Measurements from ENCODE around the gene MPHOSPH10. TPM values are rescaled to one million over a fixed set of nuclear protein-coding genes. Genes with fewer than 3 reads are reported as not detected.

MPHOSPH10 gene
- total and polyA plus RNA-seq, 2 of the 13 experiments (the other 11 are each of a cell fraction or from before 2014, with no cell fraction given): 37.8 to 137 TPM

DNA sequence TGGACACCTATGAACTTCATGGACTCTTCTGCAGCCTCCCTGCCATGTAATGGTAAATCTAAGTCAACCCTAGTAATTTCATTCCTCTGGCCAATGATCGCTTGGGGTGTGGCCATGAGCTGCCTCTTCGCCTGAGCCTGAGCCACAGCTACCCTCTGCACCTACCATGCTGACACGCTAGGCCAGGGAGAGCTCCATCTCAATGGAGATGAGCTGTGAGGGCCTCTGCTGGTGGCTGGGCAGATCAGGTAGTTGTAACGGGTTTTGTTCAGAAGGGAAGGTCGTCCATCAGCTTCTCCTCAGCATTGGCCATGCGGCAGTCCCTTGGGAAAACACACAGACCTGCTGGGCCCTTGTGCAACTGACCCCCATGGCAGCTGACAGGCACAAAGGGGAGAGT lies 24.4 kb downstream of the MPHOSPH10 start (continued):
- no peak for TF ChIP-seq PTBP1 (IDR thresholded peaks at IDR 0.05; ENCODE audit: low read depth, low read length, poor library complexity, severe bottlenecking)
- peak; percentile 37; the same call in 1 of the 2 replicates for TF ChIP-seq ZMYM4 (CRISPR knock-in tag; IDR thresholded peaks at IDR 0.05)
- no peak for TF ChIP-seq ZNF549 (CRISPR knock-in tag; IDR thresholded peaks at IDR 0.05)
- peak; percentile 41; the same call in 1 of the 2 replicates for TF ChIP-seq SALL1 (CRISPR knock-in tag; IDR thresholded peaks at IDR 0.05)
- 0 out of 2 replicates have a peak, but pooled peaks have one; percentile 23 for TF ChIP-seq HIVEP1 (CRISPR knock-in tag; IDR thresholded peaks at IDR 0.05)
- TF ChIP-seq SMC3 (IDR thresholded peaks at IDR 0.05; ENCODE audit: low read length): peak; percentile 74
- TF ChIP-seq FOSL2 (CRISPR knock-in tag; IDR thresholded peaks at IDR 0.05): peak; percentile 30; the same call in 1 of the 2 replicates
- 0 out of 2 replicates have a peak, but pooled peaks have one; percentile 28 for TF ChIP-seq IRF2 (CRISPR knock-in tag; IDR thresholded peaks at IDR 0.05)
- 0 out of 2 replicates have a peak, but pooled peaks have one; percentile 16 for TF ChIP-seq FOXO1 (CRISPR knock-in tag; IDR thresholded peaks at IDR 0.05)
- peak; percentile 44 to 56; a peak in 1 of 4 replicates for TF ChIP-seq HMGXB4 (CRISPR knock-in tag; IDR thresholded peaks at IDR 0.05; ENCODE audit: borderline replicate concordance in 1 of 2, low read depth in 1 of 2)
- no peak for TF ChIP-seq KAT2B (IDR thresholded peaks at IDR 0.05; ENCODE audit: borderline replicate concordance, low read depth, low read length)
- TF ChIP-seq, protein P1, sequence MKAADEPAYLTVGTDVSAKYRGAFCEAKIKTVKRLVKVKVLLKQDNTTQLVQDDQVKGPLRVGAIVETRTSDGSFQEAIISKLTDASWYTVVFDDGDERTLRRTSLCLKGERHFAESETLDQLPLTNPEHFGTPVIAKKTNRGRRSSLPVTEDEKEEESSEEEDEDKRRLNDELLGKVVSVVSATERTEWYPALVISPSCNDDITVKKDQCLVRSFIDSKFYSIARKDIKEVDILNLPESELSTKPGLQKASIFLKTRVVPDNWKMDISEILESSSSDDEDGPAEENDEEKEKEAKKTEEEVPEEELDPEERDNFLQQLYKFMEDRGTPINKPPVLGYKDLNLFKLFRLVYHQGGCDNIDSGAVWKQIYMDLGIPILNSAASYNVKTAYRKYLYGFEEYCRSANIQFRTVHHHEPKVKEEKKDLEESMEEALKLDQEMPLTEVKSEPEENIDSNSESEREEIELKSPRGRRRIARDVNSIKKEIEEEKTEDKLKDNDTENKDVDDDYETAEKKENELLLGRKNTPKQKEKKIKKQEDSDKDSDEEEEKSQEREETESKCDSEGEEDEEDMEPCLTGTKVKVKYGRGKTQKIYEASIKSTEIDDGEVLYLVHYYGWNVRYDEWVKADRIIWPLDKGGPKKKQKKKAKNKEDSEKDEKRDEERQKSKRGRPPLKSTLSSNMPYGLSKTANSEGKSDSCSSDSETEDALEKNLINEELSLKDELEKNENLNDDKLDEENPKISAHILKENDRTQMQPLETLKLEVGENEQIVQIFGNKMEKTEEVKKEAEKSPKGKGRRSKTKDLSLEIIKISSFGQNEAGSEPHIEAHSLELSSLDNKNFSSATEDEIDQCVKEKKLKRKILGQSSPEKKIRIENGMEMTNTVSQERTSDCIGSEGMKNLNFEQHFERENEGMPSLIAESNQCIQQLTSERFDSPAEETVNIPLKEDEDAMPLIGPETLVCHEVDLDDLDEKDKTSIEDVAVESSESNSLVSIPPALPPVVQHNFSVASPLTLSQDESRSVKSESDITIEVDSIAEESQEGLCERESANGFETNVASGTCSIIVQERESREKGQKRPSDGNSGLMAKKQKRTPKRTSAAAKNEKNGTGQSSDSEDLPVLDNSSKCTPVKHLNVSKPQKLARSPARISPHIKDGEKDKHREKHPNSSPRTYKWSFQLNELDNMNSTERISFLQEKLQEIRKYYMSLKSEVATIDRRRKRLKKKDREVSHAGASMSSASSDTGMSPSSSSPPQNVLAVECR (CRISPR knock-in tag; IDR thresholded peaks at IDR 0.05; ENCODE audit: borderline replicate concordance): peak; percentile 22; the same call in 1 of the 2 replicates
- TF ChIP-seq, protein P2, sequence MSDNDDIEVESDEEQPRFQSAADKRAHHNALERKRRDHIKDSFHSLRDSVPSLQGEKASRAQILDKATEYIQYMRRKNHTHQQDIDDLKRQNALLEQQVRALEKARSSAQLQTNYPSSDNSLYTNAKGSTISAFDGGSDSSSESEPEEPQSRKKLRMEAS (IDR thresholded peaks at IDR 0.05): 0 out of 2 replicates have a peak, but pooled peaks have one; percentile 17
- TF ChIP-seq STAT5B (CRISPR knock-in tag; IDR thresholded peaks at IDR 0.05): no peak
- peak; percentile 43; the same call in 1 of the 2 replicates for TF ChIP-seq ZNF614 (CRISPR knock-in tag; IDR thresholded peaks at IDR 0.05; ENCODE audit: borderline replicate concordance)
- no peak for TF ChIP-seq ZNF234 (CRISPR knock-in tag; conservative IDR thresholded peaks at IDR 0.05)
- peak; percentile 59 for TF ChIP-seq YY1 (IDR thresholded peaks at IDR 0.05; ENCODE audit: insufficient read depth, insufficient replicate concordance, low read depth, low read length)
- no peak for TF ChIP-seq PREB (CRISPR knock-in tag; IDR thresholded peaks at IDR 0.05)
- 0 out of 2 replicates have a peak, but pooled peaks have one; percentile 46 for TF ChIP-seq NPAS2 (CRISPR knock-in tag; IDR thresholded peaks at IDR 0.05; ENCODE audit: borderline replicate concordance)
- TF ChIP-seq MYC (CRISPR knock-in tag; IDR thresholded peaks at IDR 0.05; ENCODE audit: borderline replicate concordance): peak; percentile 36; the same call in 1 of the 2 replicates
- no peak for TF ChIP-seq ZBTB7A (CRISPR knock-in tag; IDR thresholded peaks at IDR 0.05)
- no peak for TF ChIP-seq NONO (IDR thresholded peaks at IDR 0.05)
- 0 out of 2 replicates have a peak, but pooled peaks have one; percentile 57 for TF ChIP-seq NONO (CRISPR knock-in tag; conservative IDR thresholded peaks at IDR 0.05)
- TF ChIP-seq TEAD3 (CRISPR knock-in tag; optimal IDR thresholded peaks at IDR 0.05; ENCODE audit: borderline replicate concordance): peak; percentile 49
- TF ChIP-seq MIXL1 (CRISPR knock-in tag; IDR thresholded peaks at IDR 0.05): no peak
